Measurements from ENCODE around the gene CIC. TPM values are rescaled to one million over a fixed set of nuclear protein-coding genes. Genes with fewer than 3 reads are reported as not detected.

The CIC gene
- total and polyA plus RNA-seq, 9 of the 15 experiments (the other 6 are each of a cell fraction or from before 2014, with no cell fraction given): 0.07 to 44.7 (median 8.6) TPM

DNA sequence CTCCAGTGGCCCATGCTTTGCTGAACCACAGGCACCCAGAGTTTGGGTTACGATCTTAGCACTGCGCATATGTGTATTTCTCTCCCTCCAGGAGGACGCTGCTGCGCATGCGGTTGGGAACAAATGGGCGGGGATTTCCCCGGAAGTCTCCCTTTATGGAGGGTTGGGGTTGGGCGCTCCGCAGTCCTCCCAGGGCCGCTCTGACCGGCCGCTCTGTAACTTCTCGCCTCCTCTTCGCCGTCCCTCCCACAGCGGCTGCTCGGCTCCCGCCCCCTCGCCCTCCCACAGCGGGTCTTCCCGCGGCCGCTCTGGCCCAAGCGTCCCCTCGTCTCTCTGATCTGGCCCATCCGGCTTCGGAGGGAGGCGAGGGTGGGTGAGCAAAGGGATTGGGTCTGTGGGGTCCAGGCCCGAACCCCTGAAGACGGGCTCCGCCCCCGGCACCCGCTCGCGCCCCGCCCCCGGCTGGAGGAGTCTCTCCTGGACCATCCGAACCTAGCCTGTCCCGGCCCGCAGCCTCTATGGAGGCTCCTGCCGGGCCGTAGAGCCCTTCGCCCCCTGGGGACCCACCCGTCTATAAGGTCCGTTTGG lies 56.4 kb downstream of the CIC start, which contains the start of gene MEGF8 (continued):
- peak; percentile 92 for TF ChIP-seq ZBTB2 (IDR thresholded peaks at IDR 0.05)
- 0 out of 2 replicates have a peak, but pooled peaks have one; percentile 73 for TF ChIP-seq ATF6 (CRISPR knock-in tag; IDR thresholded peaks at IDR 0.05)
- peak; percentile 38; the same call in 1 of the 2 replicates for TF ChIP-seq PML (IDR thresholded peaks at IDR 0.05; ENCODE audit: low read length)
- no peak for TF ChIP-seq ADNP (tag; IDR thresholded peaks at IDR 0.05)
- TF ChIP-seq CXXC5 (CRISPR knock-in tag; IDR thresholded peaks at IDR 0.05): peak; percentile 68
- TF ChIP-seq SRSF3 (IDR thresholded peaks at IDR 0.05; ENCODE audit: insufficient read depth, low read length): no peak
- TF ChIP-seq SNIP1 (IDR thresholded peaks at IDR 0.05; ENCODE audit: low read depth): peak; percentile 92
- peak; percentile 63 for TF ChIP-seq PRDM10 (IDR thresholded peaks at IDR 0.05; ENCODE audit: partially characterized antibody)
- peak; percentile 57; the same call in 1 of the 2 replicates for TF ChIP-seq KLF10 (CRISPR knock-in tag; IDR thresholded peaks at IDR 0.05)
- TF ChIP-seq THAP7 (CRISPR knock-in tag; IDR thresholded peaks at IDR 0.05): 0 out of 2 replicates have a peak, but pooled peaks have one; percentile 15
- TF ChIP-seq, protein P1, sequence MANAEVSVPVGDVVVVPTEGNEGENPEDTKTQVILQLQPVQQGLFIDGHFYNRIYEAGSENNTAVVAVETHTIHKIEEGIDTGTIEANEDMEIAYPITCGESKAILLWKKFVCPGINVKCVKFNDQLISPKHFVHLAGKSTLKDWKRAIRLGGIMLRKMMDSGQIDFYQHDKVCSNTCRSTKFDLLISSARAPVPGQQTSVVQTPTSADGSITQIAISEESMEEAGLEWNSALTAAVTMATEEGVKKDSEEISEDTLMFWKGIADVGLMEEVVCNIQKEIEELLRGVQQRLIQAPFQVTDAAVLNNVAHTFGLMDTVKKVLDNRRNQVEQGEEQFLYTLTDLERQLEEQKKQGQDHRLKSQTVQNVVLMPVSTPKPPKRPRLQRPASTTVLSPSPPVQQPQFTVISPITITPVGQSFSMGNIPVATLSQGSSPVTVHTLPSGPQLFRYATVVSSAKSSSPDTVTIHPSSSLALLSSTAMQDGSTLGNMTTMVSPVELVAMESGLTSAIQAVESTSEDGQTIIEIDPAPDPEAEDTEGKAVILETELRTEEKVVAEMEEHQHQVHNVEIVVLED (CRISPR knock-in tag; IDR thresholded peaks at IDR 0.05): no peak
- TF ChIP-seq CBX1 (IDR thresholded peaks at IDR 0.05; ENCODE audit: low read depth): no peak
- no peak for TF ChIP-seq HMG20A (CRISPR knock-in tag; conservative IDR thresholded peaks at IDR 0.05)
- peak; percentile 41 for TF ChIP-seq MAX (CRISPR knock-in tag; IDR thresholded peaks at IDR 0.05)
- TF ChIP-seq GTF2E2 (tag; IDR thresholded peaks at IDR 0.05): 0 out of 2 replicates have a peak, but pooled peaks have one; percentile 11
- no peak for TF ChIP-seq L3MBTL2 (IDR thresholded peaks at IDR 0.05)
- no peak for TF ChIP-seq MTA2 (IDR thresholded peaks at IDR 0.05; ENCODE audit: low read depth)
- peak; percentile 88; the same call in 1 of the 2 replicates for TF ChIP-seq ZNF232 (CRISPR knock-in tag; IDR thresholded peaks at IDR 0.05)
- TF ChIP-seq ZKSCAN8 (CRISPR knock-in tag; IDR thresholded peaks at IDR 0.05): no peak
